ENCODE measurements around the gene PNPLA5.

PNPLA5 gene

DNA sequence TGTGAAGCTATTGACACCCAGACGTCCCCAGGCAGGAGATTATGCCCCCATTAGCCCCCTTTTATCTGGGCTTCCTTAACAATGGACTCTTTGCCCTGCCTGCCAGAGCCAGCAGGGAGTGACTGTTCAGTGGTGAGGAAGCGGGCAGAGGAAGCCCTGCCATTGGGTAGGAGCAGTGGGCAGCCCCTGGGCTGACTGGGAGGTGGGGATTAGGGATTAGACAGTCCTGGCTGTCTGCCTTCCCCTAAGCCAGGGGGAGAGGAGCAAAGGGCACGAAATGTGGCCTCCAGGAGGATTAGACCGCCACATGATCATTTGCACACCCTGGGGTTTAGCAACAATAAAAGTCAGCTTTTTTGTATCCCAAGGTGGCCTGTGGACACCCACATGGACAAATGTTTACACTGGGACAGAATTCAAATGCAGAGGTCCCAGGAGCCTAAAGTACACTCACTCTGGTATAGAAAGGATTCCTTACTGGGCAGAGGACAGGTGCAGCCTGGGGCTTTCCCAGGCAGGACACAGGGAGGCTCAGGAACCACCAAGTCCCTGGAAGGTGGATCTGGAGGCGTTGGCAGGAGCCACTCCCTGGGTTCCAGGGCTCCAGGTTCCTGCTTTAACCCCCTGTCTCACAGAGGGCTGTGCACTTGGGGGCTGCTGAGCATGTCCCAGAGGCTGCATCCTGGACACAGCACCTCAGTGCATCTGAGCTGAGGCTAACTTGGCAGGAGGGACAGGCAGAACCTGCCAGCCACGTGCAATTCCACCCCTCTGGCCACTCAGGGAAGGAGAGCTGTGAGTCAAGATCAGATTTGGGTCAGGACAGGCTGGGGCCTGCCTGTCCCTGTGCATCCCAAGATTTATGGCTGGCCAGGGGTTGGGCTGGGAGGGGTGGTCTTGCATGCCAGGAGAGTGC, 33.9 kb upstream of the PNPLA5 start:
- no peak overlapping the region for H3K27ac ChIP-seq (ENCODE audit: insufficient read depth in 1 of 2, low read depth in 1 of 2, low read length in 2 of 2, poor library complexity in 1 of 2, severe bottlenecking in 2 of 2)
- no peak for DNase-seq
- ChIA-PET CTCF (interaction anchor here (1.0 kb wide), 1 partner anchor 43 kb away, joined by 3 read pairs; no protein-coding TSS in a partner anchor), POLR2A (no interaction called here)
- H3K27me3 ChIP-seq (replicated peaks in 2 of 5; ENCODE audit: control insufficient read depth in 4 of 5, insufficient read depth in 5 of 5, low read length in 4 of 5): peaks cover 0 to 54% (median 9%) of the 10 kb centered on the region in 5 experiments
- H3K4me3 ChIP-seq (ENCODE audit: control insufficient read depth in 1 of 7, extremely low read depth in 1 of 7, insufficient read depth in 4 of 7, low read depth in 2 of 7, low read length in 6 of 7): no peak overlapping the region
- no peaks in the 10 kb centered on the region for H3K9me3 ChIP-seq (ENCODE audit: control extremely low read depth in 1 of 5, control insufficient read depth in 4 of 5, insufficient read depth in 2 of 5, low read depth in 1 of 5, low read length in 4 of 5)
- H3K4me1 ChIP-seq (ENCODE audit: control extremely low read depth in 1 of 4, control insufficient read depth in 4 of 4, insufficient read depth in 4 of 4, low read length in 3 of 4): peaks cover 0 to 22% (median 12%) of the 10 kb centered on the region in 4 experiments
- WGBS (ENCODE audit: insufficient coverage): 91% methylated on average over 4 of the region's 6 CpGs
- no peaks in the 10 kb centered on the region for H3K36me3 ChIP-seq (ENCODE audit: control insufficient read depth in 4 of 4, insufficient read depth in 4 of 4, low read length in 3 of 4)

DNA sequence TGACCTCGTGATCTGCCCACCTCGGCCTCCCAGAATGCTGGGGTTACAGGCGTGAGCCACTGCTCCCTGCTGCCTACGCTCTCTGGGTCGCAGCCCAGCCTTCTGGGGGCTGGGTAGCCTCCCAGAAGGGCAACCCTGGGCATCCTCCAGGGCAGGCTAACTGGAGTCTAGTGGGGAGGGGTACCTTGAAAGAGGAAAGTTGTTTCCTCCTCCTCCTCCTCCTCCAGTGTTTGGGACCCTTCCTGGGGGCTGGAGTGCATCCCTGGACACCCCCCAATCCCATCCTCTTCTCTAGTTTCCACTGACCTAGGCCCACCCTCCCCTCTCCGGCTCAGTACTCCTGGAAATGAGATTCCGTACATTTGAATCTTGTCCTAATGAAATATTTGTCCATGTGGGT, 33.1 kb upstream of the PNPLA5 start:
- CTCF ChIA-PET: no interaction called here
- Histone ChIP-seq H3K4me1 (ENCODE audit: control extremely low read depth in 1 of 4, control insufficient read depth in 4 of 4, insufficient read depth in 4 of 4, low read length in 3 of 4) (peaks cover 0 to 22% (median 12%) of the 10 kb centered on the region in 4 experiments), H3K9me3 (ENCODE audit: control extremely low read depth in 1 of 5, control insufficient read depth in 4 of 5, insufficient read depth in 2 of 5, low read depth in 1 of 5, low read length in 4 of 5) (no peaks in the 10 kb centered on the region), H3K27ac (ENCODE audit: insufficient read depth in 1 of 2, low read depth in 1 of 2, low read length in 2 of 2, poor library complexity in 1 of 2, severe bottlenecking in 2 of 2) (no peak overlapping the region), H3K27me3 (replicated peaks in 2 of 5; ENCODE audit: control insufficient read depth in 4 of 5, insufficient read depth in 5 of 5, low read length in 4 of 5) (peaks cover 0 to 46% (median 9%) of the 10 kb centered on the region in 5 experiments), H3K4me3 (ENCODE audit: control insufficient read depth in 1 of 7, extremely low read depth in 1 of 7, insufficient read depth in 4 of 7, low read depth in 2 of 7, low read length in 6 of 7) (no peak overlapping the region), H3K36me3 (ENCODE audit: control insufficient read depth in 4 of 4, insufficient read depth in 4 of 4, low read length in 3 of 4) (no peaks in the 10 kb centered on the region)
- POLR2A ChIA-PET: no interaction called here
- no CpG with 5 or more reads among the region's 7 CpGs for WGBS (ENCODE audit: insufficient coverage)
- no peak for DNase-seq

DNA sequence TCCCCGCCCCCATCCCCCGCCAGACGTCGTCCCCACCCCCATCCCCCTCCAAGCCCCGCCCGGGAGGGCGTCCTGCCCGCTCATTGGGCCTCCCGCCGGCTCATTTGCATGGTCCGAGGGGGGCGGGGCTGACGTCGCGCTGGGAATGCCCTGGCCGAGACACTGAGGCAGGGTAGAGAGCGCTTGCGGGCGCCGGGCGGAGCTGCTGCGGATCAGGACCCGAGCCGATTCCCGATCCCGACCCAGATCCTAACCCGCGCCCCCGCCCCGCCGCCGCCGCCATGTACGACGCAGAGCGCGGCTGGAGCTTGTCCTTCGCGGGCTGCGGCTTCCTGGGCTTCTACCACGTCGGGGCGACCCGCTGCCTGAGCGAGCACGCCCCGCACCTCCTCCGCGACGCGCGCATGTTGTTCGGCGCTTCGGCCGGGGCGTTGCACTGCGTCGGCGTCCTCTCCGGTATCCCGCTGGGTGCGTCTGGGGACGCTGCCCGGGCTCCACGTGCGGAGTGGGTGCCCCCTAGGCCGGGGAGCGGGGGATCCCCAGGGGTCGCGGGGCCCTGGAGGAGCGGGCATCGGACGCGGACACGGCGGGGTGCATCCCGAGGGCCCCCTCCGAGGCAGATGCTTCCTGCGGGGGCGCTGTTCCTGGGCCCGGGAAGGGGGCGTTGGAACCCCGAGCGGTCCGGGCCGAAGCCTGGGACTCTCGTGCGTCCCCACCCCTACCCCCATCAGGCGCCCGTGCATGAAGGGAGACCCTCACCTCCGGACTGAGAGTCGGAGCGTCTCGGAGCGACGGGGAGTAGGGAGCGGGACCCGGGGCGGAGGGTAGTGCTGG, 32.0 kb upstream of the PNPLA5 start, which contains the start of gene PNPLA3:
Gene PNPLA3 (plus strand): TSS at position 175 of the 834 bp plus-strand sequence. CDS start 107 bp downstream, at position 282.
- Histone ChIP-seq H3K27ac (ENCODE audit: insufficient read depth in 1 of 2, low read depth in 1 of 2, low read length in 2 of 2, poor library complexity in 1 of 2, severe bottlenecking in 2 of 2) (no peak within 1 kb of the TSS), H3K27me3 (replicated peaks in 2 of 5; ENCODE audit: control insufficient read depth in 4 of 5, insufficient read depth in 5 of 5, low read length in 4 of 5) (peaks cover 0 to 49% (median 9%) of the 10 kb centered on the region in 5 experiments), H3K4me1 (ENCODE audit: control extremely low read depth in 1 of 4, control insufficient read depth in 4 of 4, insufficient read depth in 4 of 4, low read length in 3 of 4) (peaks cover 0 to 22% (median 12%) of the 10 kb centered on the region in 4 experiments), H3K36me3 (ENCODE audit: control insufficient read depth in 4 of 4, insufficient read depth in 4 of 4, low read length in 3 of 4) (no peaks in the 10 kb centered on the region), H3K4me3 (ENCODE audit: control insufficient read depth in 1 of 7, extremely low read depth in 1 of 7, insufficient read depth in 4 of 7, low read depth in 2 of 7, low read length in 6 of 7) (peak within 1 kb of the TSS; percentile 19 to 75 (median 61)), H3K9me3 (ENCODE audit: control extremely low read depth in 1 of 5, control insufficient read depth in 4 of 5, insufficient read depth in 2 of 5, low read depth in 1 of 5, low read length in 4 of 5) (no peaks in the 10 kb centered on the region)
- WGBS (ENCODE audit: insufficient coverage): 2% methylated on average over 78 of the region's 100 CpGs
- DNase-seq: peak; percentile 48 to 79 (median 72)
- ChIA-PET CTCF (no interaction called here), POLR2A (no interaction called here)

GRCh38 chr22:43923191-43923590, 31.4 kb upstream of the PNPLA5 start:
- H3K4me1 ChIP-seq (ENCODE audit: control extremely low read depth in 1 of 4, control insufficient read depth in 4 of 4, insufficient read depth in 4 of 4, low read length in 3 of 4): peaks cover 0 to 18% (median 12%) of the 10 kb centered on the region in 4 experiments
- H3K4me3 ChIP-seq (ENCODE audit: control insufficient read depth in 1 of 7, extremely low read depth in 1 of 7, insufficient read depth in 4 of 7, low read depth in 2 of 7, low read length in 6 of 7): peak overlapping the region in 6 of 7 experiments; percentile 46 to 75 (median 56)
- H3K27me3 ChIP-seq (replicated peaks in 2 of 5; ENCODE audit: control insufficient read depth in 4 of 5, insufficient read depth in 5 of 5, low read length in 4 of 5): peaks cover 0 to 45% (median 9%) of the 10 kb centered on the region in 5 experiments
- 0% methylated on average over 1 of the region's 13 CpGs for WGBS (ENCODE audit: insufficient coverage)
- DNase-seq: peak; percentile 6 to 68 (median 54)
- CTCF ChIA-PET: no interaction called here
- no peaks in the 10 kb centered on the region for H3K9me3 ChIP-seq (ENCODE audit: control extremely low read depth in 1 of 5, control insufficient read depth in 4 of 5, insufficient read depth in 2 of 5, low read depth in 1 of 5, low read length in 4 of 5)
- POLR2A ChIA-PET: no interaction called here
- no peaks in the 10 kb centered on the region for H3K36me3 ChIP-seq (ENCODE audit: control insufficient read depth in 4 of 4, insufficient read depth in 4 of 4, low read length in 3 of 4)
- H3K27ac ChIP-seq (ENCODE audit: insufficient read depth in 1 of 2, low read depth in 1 of 2, low read length in 2 of 2, poor library complexity in 1 of 2, severe bottlenecking in 2 of 2): no peak overlapping the region

GRCh38 chr22:43922123-43922522, 30.3 kb upstream of the PNPLA5 start:
- H3K27ac ChIP-seq (ENCODE audit: insufficient read depth in 1 of 2, low read depth in 1 of 2, low read length in 2 of 2, poor library complexity in 1 of 2, severe bottlenecking in 2 of 2): no peak overlapping the region
- peaks cover 0 to 40% (median 9%) of the 10 kb centered on the region in 5 experiments for H3K27me3 ChIP-seq (replicated peaks in 2 of 5; ENCODE audit: control insufficient read depth in 4 of 5, insufficient read depth in 5 of 5, low read length in 4 of 5)
- ChIA-PET POLR2A (no interaction called here), CTCF (interaction anchor here (1.6 kb wide), 1 partner anchor 23 kb away, joined by 4 read pairs; no protein-coding TSS in a partner anchor)
- DNase-seq: no peak
- 100% methylated on average over 1 of the region's 3 CpGs for WGBS (ENCODE audit: insufficient coverage)
- no peak overlapping the region for H3K4me3 ChIP-seq (ENCODE audit: control insufficient read depth in 1 of 7, extremely low read depth in 1 of 7, insufficient read depth in 4 of 7, low read depth in 2 of 7, low read length in 6 of 7)
- peaks cover 0 to 18% (median 12%) of the 10 kb centered on the region in 4 experiments for H3K4me1 ChIP-seq (ENCODE audit: control extremely low read depth in 1 of 4, control insufficient read depth in 4 of 4, insufficient read depth in 4 of 4, low read length in 3 of 4)
- H3K9me3 ChIP-seq (ENCODE audit: control extremely low read depth in 1 of 5, control insufficient read depth in 4 of 5, insufficient read depth in 2 of 5, low read depth in 1 of 5, low read length in 4 of 5): no peaks in the 10 kb centered on the region
- H3K36me3 ChIP-seq (ENCODE audit: control insufficient read depth in 4 of 4, insufficient read depth in 4 of 4, low read length in 3 of 4): no peaks in the 10 kb centered on the region

DNA sequence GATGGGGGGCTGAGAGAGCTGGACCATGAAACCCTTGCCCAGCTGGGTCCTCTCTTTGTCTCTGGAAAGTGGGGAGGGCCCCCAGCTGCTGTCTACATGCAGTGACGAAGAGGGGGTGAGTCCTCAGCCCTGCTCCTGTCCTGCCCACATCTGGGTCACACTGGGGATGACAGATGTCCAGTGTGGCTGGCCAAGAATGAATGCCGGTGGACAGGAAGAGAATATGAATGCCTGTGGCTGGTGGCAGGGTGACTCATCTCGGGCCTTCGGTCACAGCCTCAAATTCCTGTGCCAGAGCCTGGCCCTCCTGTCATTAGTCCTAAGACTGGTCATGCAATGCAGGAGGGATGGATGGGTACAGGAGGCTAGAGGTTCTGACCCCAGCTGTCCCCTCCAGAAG, 29.6 kb upstream of the PNPLA5 start:
- ChIA-PET CTCF (interaction anchor here (1.6 kb wide), 1 partner anchor 24 kb away, joined by 4 read pairs; no protein-coding TSS in a partner anchor), POLR2A (interaction anchor here (0.9 kb wide), 1 partner anchor 1577 kb away, joined by 3 read pairs; no protein-coding TSS in a partner anchor)
- Histone ChIP-seq H3K36me3 (ENCODE audit: control insufficient read depth in 4 of 4, insufficient read depth in 4 of 4, low read length in 3 of 4) (no peaks in the 10 kb centered on the region), H3K27me3 (replicated peaks in 2 of 5; ENCODE audit: control insufficient read depth in 4 of 5, insufficient read depth in 5 of 5, low read length in 4 of 5) (peaks cover 0 to 40% (median 9%) of the 10 kb centered on the region in 5 experiments), H3K4me3 (ENCODE audit: control insufficient read depth in 1 of 7, extremely low read depth in 1 of 7, insufficient read depth in 4 of 7, low read depth in 2 of 7, low read length in 6 of 7) (no peak overlapping the region), H3K4me1 (ENCODE audit: control extremely low read depth in 1 of 4, control insufficient read depth in 4 of 4, insufficient read depth in 4 of 4, low read length in 3 of 4) (peaks cover 0 to 18% (median 12%) of the 10 kb centered on the region in 4 experiments), H3K9me3 (ENCODE audit: control extremely low read depth in 1 of 5, control insufficient read depth in 4 of 5, insufficient read depth in 2 of 5, low read depth in 1 of 5, low read length in 4 of 5) (no peaks in the 10 kb centered on the region), H3K27ac (ENCODE audit: insufficient read depth in 1 of 2, low read depth in 1 of 2, low read length in 2 of 2, poor library complexity in 1 of 2, severe bottlenecking in 2 of 2) (no peak overlapping the region)
- DNase-seq: no peak
- WGBS (ENCODE audit: insufficient coverage): 88% methylated on average over 4 of the region's 4 CpGs
